ENCODE measurements around the gene SRL.
"Not testable (repeated sequence)": the region's sequence is repeated elsewhere in the genome, so short reads cannot be mapped to it uniquely, and the experiment has no call there.

SRL gene

GRCh38 chr16:4217204-4218131, 24.4 kb downstream of the SRL start:
- no peak for TF ChIP-seq CTCF (conservative IDR thresholded peaks at IDR 0.05)
- H3K27ac ChIP-seq: peak overlapping the region; percentile 82

GRCh38 chr16:4216596-4216995, 25.3 kb downstream of the SRL start:
- no peak for TF ChIP-seq CTCF (conservative IDR thresholded peaks at IDR 0.05)
- peak overlapping the region; percentile 82 for H3K27ac ChIP-seq

GRCh38 chr16:4215106-4215505, 26.8 kb downstream of the SRL start:
- no peak for TF ChIP-seq CTCF (conservative IDR thresholded peaks at IDR 0.05)
- no peak overlapping the region for H3K27ac ChIP-seq

GRCh38 chr16:4214215-4214621, 27.7 kb downstream of the SRL start:
- no peak overlapping the region for H3K27ac ChIP-seq
- TF ChIP-seq CTCF (conservative IDR thresholded peaks at IDR 0.05): no peak

- no peak for TF ChIP-seq CTCF (conservative IDR thresholded peaks at IDR 0.05)
Measured at GRCh38 chr16:4213737-4214136, 28.1 kb downstream of the SRL start.

GRCh38 chr16:4212934-4213296, 29.0 kb downstream of the SRL start:
- no peak for TF ChIP-seq CTCF (conservative IDR thresholded peaks at IDR 0.05)
- H3K27ac ChIP-seq: no peak overlapping the region

More at GRCh38 chr16:4213737-4214136, 28.1 kb downstream of the SRL start:
- H3K27ac ChIP-seq: no peak overlapping the region

GRCh38 chr16:4212211-4212933, 29.5 kb downstream of the SRL start:
- TF ChIP-seq CTCF (conservative IDR thresholded peaks at IDR 0.05): no peak
- H3K27ac ChIP-seq: no peak overlapping the region

- not testable (repeated sequence) for H3K27ac ChIP-seq
Measured at GRCh38 chr16:4211445-4212210, 30.3 kb downstream of the SRL start.

Data from VCaP (cell line).